HG03378 (cell line): ENCODE measurements around the gene LRRC40.

ENCODE experiments used
- ATAC-seq: cut with Tn5 transposase; IDR thresholded peaks from one replicate; pipeline ENCODE4 v1.9.1; 2021; ENCODE audit warnings: mild to moderate bottlenecking, moderate library complexity; ENCODE audit not compliant: unreplicated experiment

Gene LRRC40

DNA sequence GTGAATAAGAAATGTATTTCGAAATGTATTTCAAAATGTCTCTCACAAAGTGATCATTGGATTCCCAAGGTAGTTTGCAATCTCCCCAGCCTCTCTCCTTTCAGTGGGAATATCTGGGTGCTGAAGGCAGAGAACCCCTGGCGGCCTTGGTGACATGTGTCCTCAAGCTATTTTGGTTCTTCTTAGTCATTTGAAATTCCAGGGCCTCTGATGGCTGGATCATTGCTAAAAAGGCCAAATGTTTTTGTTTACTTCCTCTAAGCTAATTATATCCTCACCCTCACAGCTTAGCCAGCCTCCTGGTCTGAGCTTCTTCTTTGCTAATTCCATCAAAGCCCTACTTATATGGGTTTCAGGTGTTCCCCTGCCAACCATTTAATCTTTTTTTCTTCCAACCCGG is 71.2 kb downstream of the LRRC40 start:
- no peak for ATAC-seq

DNA sequence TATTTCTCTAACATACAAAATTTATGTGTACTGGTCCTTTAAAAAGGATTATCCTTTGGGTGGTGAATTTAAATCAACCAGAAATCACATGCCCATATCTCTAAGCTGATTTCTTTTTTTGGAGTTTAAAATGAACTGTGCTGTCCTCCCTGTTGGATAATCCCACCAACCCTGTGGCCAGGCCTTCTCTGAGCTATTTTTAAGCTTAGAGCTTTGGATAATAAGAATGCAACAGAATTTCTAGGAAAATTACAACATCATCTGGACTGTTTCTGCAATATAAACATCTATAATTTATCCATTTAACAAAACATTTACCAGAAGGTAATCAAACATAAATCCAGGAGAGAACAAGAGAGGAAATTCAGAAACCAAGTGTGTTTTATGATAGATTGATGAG is 88.3 kb downstream of the LRRC40 start:
- ATAC-seq: no peak

DNA sequence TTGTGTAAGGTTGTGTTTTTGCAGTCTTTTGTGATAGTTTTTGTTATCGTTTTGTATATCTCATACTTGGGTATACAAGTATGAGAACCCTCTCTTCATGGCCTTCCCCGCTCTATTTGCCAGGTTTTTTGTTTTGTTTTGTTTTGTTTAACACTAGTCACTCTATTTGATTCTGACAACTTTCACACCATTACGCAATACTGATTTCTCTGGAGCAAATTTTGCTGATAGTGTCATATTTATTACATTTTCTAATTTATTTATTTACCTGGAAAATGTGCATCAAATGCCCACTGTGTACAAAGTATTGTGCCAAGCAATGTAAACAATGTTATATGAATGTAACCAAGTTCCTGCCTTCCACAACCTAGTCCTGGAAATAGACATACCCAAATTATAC is 90.1 kb downstream of the LRRC40 start:
- no peak for ATAC-seq

DNA sequence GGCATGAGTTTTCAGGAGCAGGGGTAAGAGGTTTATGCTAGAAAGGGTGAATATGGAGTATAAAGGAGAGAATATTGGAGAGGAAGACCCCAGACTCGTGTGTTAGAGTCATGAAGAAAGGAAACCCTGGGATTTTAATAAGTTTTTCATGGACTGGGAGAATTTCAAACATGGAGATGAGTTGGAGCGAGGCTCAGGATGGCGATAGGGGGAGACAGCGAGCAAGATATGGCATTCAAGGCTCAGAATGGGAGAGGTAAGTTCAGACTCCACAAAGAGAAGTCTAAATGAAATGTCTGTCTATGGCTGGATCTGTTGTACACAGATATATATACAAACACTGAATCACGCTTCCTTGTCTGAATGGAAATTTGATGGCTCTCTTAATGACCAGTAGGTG is 92.5 kb downstream of the LRRC40 start:
- no peak for ATAC-seq

DNA sequence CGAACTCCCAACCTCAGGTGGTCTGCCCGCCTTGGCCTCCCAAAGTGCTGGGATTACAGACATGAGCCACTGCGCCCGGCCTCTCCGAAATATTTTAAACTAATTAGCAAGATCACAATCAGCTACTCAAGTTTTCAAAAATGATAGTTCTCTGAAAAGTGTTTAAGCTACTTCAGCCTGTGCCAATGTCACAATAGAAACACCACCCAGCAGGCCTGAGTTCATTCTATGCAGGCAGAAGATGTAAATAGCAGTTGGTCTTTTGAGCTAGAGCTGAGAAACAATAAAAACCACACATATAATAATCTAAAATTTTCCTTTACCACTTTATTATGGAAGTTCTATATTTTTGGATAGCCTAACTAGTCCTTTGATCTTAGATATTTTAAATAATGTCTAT is 96.1 kb downstream of the LRRC40 start:
- ATAC-seq: no peak

DNA sequence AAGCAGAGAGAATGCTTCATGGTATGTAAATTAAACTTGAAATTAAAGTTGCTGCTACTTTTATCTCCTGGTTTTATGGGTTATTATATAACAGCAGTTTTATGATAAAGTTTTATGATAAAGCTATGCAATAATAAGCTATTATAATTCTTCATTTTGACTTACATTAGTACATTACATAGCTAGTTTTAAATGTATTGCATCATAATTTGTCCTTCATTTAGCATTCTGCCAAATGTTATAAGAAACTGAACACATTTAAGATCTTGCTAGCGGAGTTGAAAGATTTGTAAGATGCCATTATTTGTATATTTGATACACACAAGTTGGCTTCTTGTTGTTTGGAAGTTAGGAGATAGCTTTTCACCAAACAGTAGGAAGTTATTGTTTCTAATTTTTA is 101.6 kb downstream of the LRRC40 start:
- ATAC-seq: no peak

DNA sequence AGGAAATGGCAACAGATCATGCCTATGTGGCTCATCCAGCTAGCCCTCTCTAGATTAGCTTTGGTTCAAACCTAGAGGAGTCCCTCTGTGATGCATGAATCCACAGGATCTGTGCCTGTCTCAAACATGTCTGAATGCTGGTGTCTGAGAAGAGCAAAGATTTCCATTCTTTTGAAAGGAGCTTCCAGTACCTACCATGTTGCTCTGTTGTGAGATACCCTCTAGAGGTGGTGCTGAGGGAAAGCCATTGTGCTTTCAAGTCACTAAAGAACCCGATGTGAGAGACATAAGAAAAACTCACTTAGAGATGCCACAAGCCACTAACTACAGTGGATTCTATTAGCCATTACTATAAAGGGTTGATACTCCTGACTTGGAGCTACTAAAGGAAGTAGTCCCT is 103.6 kb downstream of the LRRC40 start:
- no peak for ATAC-seq

DNA sequence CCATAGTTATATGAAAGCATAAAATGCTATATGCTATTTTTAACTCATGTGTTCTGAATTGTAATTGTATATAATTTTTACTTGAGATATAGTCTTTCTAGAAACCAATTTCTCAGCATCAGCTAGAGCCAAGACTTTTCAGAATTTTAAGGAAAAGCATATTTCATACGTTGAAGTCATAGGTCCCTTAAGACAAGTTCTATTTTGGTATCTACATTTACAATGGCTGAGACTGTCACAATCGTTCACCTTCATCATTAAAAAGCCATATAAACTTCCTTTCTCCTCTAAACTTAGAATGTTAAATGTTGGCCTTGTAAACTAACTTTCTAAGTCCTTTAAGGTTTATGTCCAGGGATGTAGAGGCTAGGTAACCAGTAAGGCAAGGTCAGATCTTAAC is 104.1 kb downstream of the LRRC40 start:
- no peak for ATAC-seq
